HL-60 (cell line): Measurements from ENCODE around the gene SNX9.

Experiments used
- GABPA ChIP-seq: IDR thresholded peaks from 2 replicates; pipeline ENCODE4 v1.6.1; 2012; ENCODE audit warnings: low read depth
- POLR2AphosphoS5 ChIP-seq: IDR thresholded peaks from 2 replicates; pipeline ENCODE4 v1.6.1; 2012; ENCODE audit warnings: low read depth
- SPI1 ChIP-seq: IDR thresholded peaks from 2 replicates; pipeline ENCODE4 v1.6.1; 2012; ENCODE audit warnings: low read depth, mild to moderate bottlenecking, borderline replicate concordance
- TF ChIP-seq, protein P1 (sequence below): IDR thresholded peaks from one replicate; pipeline ENCODE4 v1.5.1; 2011; ENCODE audit warnings: low read length, control low read depth, inconsistent platforms; ENCODE audit not compliant: insufficient read depth
- TF ChIP-seq, protein P2 (sequence below): IDR thresholded peaks from 2 replicates; pipeline ENCODE4 v1.6.1; 2012; ENCODE audit warnings: low read depth; ENCODE audit not compliant: insufficient replicate concordance

DNA sequence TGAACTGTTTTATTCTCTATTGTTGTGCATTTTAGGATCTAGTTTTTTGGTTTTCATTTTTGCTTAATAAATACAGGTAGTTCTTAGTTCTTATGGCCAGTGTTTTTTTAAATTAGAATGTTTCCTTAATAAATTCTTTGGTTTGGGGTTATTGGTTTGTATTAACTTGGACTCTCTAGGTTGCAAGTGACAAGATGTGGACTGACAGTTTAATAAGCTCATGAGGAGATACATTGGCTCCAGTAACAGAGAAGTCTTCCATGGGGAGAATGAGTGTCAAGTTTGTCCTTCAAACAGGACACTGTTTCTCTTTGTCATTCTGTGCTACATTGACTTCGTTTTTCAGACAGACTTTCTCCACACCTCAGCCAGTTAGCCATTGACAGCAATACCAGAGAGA, 39.7 kb downstream of the SNX9 start:
- TF ChIP-seq, protein P1, sequence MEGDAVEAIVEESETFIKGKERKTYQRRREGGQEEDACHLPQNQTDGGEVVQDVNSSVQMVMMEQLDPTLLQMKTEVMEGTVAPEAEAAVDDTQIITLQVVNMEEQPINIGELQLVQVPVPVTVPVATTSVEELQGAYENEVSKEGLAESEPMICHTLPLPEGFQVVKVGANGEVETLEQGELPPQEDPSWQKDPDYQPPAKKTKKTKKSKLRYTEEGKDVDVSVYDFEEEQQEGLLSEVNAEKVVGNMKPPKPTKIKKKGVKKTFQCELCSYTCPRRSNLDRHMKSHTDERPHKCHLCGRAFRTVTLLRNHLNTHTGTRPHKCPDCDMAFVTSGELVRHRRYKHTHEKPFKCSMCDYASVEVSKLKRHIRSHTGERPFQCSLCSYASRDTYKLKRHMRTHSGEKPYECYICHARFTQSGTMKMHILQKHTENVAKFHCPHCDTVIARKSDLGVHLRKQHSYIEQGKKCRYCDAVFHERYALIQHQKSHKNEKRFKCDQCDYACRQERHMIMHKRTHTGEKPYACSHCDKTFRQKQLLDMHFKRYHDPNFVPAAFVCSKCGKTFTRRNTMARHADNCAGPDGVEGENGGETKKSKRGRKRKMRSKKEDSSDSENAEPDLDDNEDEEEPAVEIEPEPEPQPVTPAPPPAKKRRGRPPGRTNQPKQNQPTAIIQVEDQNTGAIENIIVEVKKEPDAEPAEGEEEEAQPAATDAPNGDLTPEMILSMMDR, result no peak
- TF ChIP-seq POLR2AphosphoS5, result no peak
- TF ChIP-seq, protein P2, sequence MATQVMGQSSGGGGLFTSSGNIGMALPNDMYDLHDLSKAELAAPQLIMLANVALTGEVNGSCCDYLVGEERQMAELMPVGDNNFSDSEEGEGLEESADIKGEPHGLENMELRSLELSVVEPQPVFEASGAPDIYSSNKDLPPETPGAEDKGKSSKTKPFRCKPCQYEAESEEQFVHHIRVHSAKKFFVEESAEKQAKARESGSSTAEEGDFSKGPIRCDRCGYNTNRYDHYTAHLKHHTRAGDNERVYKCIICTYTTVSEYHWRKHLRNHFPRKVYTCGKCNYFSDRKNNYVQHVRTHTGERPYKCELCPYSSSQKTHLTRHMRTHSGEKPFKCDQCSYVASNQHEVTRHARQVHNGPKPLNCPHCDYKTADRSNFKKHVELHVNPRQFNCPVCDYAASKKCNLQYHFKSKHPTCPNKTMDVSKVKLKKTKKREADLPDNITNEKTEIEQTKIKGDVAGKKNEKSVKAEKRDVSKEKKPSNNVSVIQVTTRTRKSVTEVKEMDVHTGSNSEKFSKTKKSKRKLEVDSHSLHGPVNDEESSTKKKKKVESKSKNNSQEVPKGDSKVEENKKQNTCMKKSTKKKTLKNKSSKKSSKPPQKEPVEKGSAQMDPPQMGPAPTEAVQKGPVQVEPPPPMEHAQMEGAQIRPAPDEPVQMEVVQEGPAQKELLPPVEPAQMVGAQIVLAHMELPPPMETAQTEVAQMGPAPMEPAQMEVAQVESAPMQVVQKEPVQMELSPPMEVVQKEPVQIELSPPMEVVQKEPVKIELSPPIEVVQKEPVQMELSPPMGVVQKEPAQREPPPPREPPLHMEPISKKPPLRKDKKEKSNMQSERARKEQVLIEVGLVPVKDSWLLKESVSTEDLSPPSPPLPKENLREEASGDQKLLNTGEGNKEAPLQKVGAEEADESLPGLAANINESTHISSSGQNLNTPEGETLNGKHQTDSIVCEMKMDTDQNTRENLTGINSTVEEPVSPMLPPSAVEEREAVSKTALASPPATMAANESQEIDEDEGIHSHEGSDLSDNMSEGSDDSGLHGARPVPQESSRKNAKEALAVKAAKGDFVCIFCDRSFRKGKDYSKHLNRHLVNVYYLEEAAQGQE, result no peak
- no peak for TF ChIP-seq SPI1
- TF ChIP-seq GABPA, result no peak
